Measurements from ENCODE around the gene ITGB7. TPM values are rescaled to one million over a fixed set of nuclear protein-coding genes. Genes with fewer than 3 reads are reported as not detected.
A peak's percentile ranks its signal among the peaks of the same experiment; 100 is the strongest.

The ITGB7 gene
- total and polyA plus RNA-seq, 9 of the 15 experiments (the other 6 are each of a cell fraction or from before 2014, with no cell fraction given), result 0.06 to 2.0 (median 0.67) TPM

- TF ChIP-seq ZBTB11 (CRISPR knock-in tag; IDR thresholded peaks at IDR 0.05), result peak in 1 of 3 experiments; percentile 81; a peak in 2 of 6 replicates
- TF ChIP-seq ZNF239 (CRISPR knock-in tag; IDR thresholded peaks at IDR 0.05), result no peak
- no peak for TF ChIP-seq ETV6 (IDR thresholded peaks at IDR 0.05; ENCODE audit: borderline replicate concordance in 1 of 2, low read depth in 2 of 2, low read length in 1 of 2)
- no peak for TF ChIP-seq ETV6 (CRISPR knock-in tag; IDR thresholded peaks at IDR 0.05; ENCODE audit: borderline replicate concordance)
- peak; percentile 92 for TF ChIP-seq ZFPM2 (CRISPR knock-in tag; IDR thresholded peaks at IDR 0.05)
- TF ChIP-seq TAF9B (IDR thresholded peaks at IDR 0.05; ENCODE audit: partially characterized antibody), result no peak
- peak; percentile 76 for TF ChIP-seq MXD1 (CRISPR knock-in tag; IDR thresholded peaks at IDR 0.05; ENCODE audit: borderline replicate concordance, poor library complexity, severe bottlenecking)
- TF ChIP-seq ZKSCAN3 (CRISPR knock-in tag; IDR thresholded peaks at IDR 0.05), result 0 out of 2 replicates have a peak, but pooled peaks have one; percentile 57
- TF ChIP-seq MTF1 (CRISPR knock-in tag; IDR thresholded peaks at IDR 0.05; ENCODE audit: borderline replicate concordance), result peak; percentile 97
- no peak for TF ChIP-seq ELK1 (CRISPR knock-in tag; IDR thresholded peaks at IDR 0.05)
- TF ChIP-seq CHCHD3 (CRISPR knock-in tag; IDR thresholded peaks at IDR 0.05), result peak; percentile 75; the same call in 1 of the 2 replicates
- no peak for TF ChIP-seq CBX3 (IDR thresholded peaks at IDR 0.05; ENCODE audit: borderline replicate concordance in 1 of 2, low read length in 2 of 2)
- peak; percentile 91 for TF ChIP-seq ZNF699 (CRISPR knock-in tag; IDR thresholded peaks at IDR 0.05; ENCODE audit: insufficient replicate concordance)
- 0 out of 2 replicates have a peak, but pooled peaks have one; percentile 83 for TF ChIP-seq OTX1 (CRISPR knock-in tag; IDR thresholded peaks at IDR 0.05)
- no peak for TF ChIP-seq YY1 (IDR thresholded peaks at IDR 0.05; ENCODE audit: borderline replicate concordance in 1 of 3, control insufficient read depth in 1 of 3, extremely low read depth in 1 of 3, insufficient read depth in 3 of 3, insufficient read length in 1 of 3, insufficient replicate concordance in 2 of 3, low read depth in 1 of 3, low read length in 2 of 3)
- TF ChIP-seq ZHX1 (conservative IDR thresholded peaks at IDR 0.05; ENCODE audit: low read length), result no peak
- 0 out of 2 replicates have a peak, but pooled peaks have one; percentile 42 for TF ChIP-seq ZFP1 (CRISPR knock-in tag; IDR thresholded peaks at IDR 0.05)
- peak; percentile 97 for TF ChIP-seq HOXB6 (CRISPR knock-in tag; IDR thresholded peaks at IDR 0.05; ENCODE audit: borderline replicate concordance)
- no peak for TF ChIP-seq ZBTB1 (CRISPR knock-in tag; IDR thresholded peaks at IDR 0.05; ENCODE audit: borderline replicate concordance, low read depth)
These were observed 59.4 kb downstream of the ITGB7 start (continued) for GRCh38 chr12:53147653-53148052.
